Stimulated activated memory B cell treated with anti-CD40 and anti-IgM and Interleukin-4, amounts not matched to agents 10 μg/mL and 1 μg/mL and 100 μg/mL, for 72 hours (primary cell): ENCODE data around the gene SLCO1B3.

Source experiments
- ATAC-seq: fragments of 150-1000 bp; cut with Tn5 transposase; 2 replicates; pipeline ENCODE4 v1.10.0; 2021
- H3K27ac Mint-ChIP-seq: one replicate; pipeline ENCODE4 v1.8.0; 2022; ENCODE audit warnings: mild to moderate bottlenecking, mixed read lengths
- H3K27me3 Mint-ChIP-seq: one replicate; pipeline ENCODE4 v1.8.0; 2022; ENCODE audit warnings: mixed read lengths
- H3K36me3 Mint-ChIP-seq: one replicate; pipeline ENCODE4 v1.8.0; 2022; ENCODE audit warnings: mixed read lengths
- H3K4me1 Mint-ChIP-seq: one replicate; pipeline ENCODE4 v1.8.0; 2022; ENCODE audit warnings: mixed read lengths
- H3K4me3 Mint-ChIP-seq: one replicate; pipeline ENCODE4 v1.8.0; 2022; ENCODE audit warnings: mild to moderate bottlenecking, moderate library complexity, mixed read lengths
- H3K9me3 Mint-ChIP-seq: one replicate; pipeline ENCODE4 v1.8.0; 2022; ENCODE audit warnings: mixed read lengths

Gene SLCO1B3

DNA sequence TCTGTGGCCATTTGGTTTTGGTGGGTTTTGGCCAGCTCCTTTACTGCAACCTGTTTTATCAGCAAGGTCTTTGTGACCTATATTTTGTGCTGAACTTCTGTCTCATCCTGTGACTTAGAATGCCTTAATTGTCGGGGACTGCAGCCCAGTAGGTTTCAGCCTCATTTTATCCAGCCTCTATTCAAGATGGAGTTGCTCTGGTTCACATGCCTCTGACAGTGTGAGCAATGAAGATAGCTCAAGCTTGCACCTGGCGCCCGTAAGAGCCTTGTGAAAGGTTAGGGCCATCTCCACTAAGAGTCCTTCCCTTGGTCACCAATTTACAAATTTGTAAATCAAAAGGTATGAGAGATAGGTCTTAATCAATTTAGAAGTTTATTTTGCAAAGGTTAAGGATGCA lies 19.4 kb downstream of the SLCO1B3 start:
- no peaks in the 10 kb centered on the region for H3K36me3 Mint-ChIP-seq
- no peaks in the 10 kb centered on the region for H3K27me3 Mint-ChIP-seq
- no peak for ATAC-seq
- no peak overlapping the region for H3K27ac Mint-ChIP-seq
- H3K4me3 Mint-ChIP-seq = no peak overlapping the region
- H3K9me3 Mint-ChIP-seq = no peaks in the 10 kb centered on the region
- H3K4me1 Mint-ChIP-seq = no peaks in the 10 kb centered on the region

DNA sequence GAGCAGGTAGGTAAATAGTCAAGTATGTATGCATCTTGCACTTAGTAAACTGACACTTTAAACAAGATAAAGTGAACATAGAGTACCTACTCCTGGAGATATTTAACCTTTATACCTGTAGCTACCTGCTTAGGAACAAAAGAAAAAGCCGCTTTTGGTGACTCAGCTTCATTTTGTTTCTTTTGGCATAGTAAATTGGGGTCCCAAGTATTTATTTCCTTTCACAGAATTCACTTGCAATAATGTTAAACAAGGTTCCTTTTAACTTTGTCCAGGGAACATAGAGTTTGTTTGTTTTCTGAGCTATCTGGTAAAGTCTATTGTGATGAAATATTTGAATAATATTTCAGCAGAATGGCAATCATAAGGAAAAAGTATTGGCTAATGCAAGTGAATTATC lies 20.0 kb downstream of the SLCO1B3 start:
- no peaks in the 10 kb centered on the region for H3K9me3 Mint-ChIP-seq
- no peak overlapping the region for H3K27ac Mint-ChIP-seq
- no peak for ATAC-seq
- no peak overlapping the region for H3K4me3 Mint-ChIP-seq
- no peaks in the 10 kb centered on the region for H3K27me3 Mint-ChIP-seq
- H3K4me1 Mint-ChIP-seq = no peaks in the 10 kb centered on the region
- no peaks in the 10 kb centered on the region for H3K36me3 Mint-ChIP-seq

DNA sequence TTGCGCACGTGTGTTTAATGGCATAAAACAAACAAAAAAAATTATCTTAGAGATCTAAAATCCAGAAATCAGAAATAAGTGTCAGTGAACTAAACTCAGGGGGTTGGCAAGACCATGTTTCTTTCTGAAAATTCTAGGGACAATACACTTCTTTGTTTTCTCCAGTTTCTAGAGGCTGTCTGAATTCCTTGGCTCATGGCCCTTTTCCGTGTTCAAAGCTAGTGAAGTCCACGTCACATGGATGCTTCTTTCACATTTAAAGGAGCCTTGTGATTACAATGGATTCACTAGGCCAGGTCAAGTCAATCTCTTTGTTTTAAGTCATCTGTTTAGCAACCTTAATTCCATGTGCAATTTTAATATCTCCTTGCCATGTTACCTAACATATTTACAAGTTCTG lies 22.4 kb downstream of the SLCO1B3 start:
- H3K9me3 Mint-ChIP-seq = no peaks in the 10 kb centered on the region
- no peaks in the 10 kb centered on the region for H3K36me3 Mint-ChIP-seq
- H3K4me3 Mint-ChIP-seq = no peak overlapping the region
- H3K4me1 Mint-ChIP-seq = no peaks in the 10 kb centered on the region
- H3K27ac Mint-ChIP-seq = no peak overlapping the region
- H3K27me3 Mint-ChIP-seq = no peaks in the 10 kb centered on the region
- no peak for ATAC-seq

- H3K36me3 Mint-ChIP-seq = no peaks in the 10 kb centered on the region
- H3K27ac Mint-ChIP-seq = no peak overlapping the region
- no peaks in the 10 kb centered on the region for H3K4me1 Mint-ChIP-seq
- ATAC-seq = no peak
- no peaks in the 10 kb centered on the region for H3K27me3 Mint-ChIP-seq
- H3K4me3 Mint-ChIP-seq = no peak overlapping the region
- peaks cover 6% of the 10 kb centered on the region for H3K9me3 Mint-ChIP-seq
Observed at GRCh38 chr12:20852649-20853048, 42.1 kb downstream of the SLCO1B3 start.

DNA sequence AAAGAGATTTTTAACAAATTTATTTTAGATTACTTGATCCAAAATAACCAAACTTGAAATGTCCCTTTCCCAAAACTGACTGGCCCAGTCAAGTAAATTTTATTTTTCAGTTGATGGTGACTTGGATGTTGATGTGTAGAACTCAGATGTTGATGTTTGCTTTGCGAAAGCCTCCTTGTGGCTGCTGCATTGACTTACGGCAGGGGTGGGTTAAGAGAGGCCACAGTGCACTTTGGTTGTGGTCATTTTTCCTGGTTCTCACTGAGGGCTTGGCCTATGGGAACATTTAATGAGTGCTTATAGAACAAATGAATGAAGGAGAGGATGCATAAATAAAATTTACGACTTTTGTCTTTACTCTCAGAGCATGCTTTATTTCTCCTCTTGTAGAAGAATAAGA lies 52.6 kb downstream of the SLCO1B3 start:
- Mint-ChIP-seq H3K4me3 (no peak overlapping the region), H3K36me3 (no peaks in the 10 kb centered on the region), H3K27ac (no peak overlapping the region), H3K9me3 (peaks cover 2% of the 10 kb centered on the region), H3K27me3 (no peaks in the 10 kb centered on the region), H3K4me1 (no peaks in the 10 kb centered on the region)
- ATAC-seq = no peak

DNA sequence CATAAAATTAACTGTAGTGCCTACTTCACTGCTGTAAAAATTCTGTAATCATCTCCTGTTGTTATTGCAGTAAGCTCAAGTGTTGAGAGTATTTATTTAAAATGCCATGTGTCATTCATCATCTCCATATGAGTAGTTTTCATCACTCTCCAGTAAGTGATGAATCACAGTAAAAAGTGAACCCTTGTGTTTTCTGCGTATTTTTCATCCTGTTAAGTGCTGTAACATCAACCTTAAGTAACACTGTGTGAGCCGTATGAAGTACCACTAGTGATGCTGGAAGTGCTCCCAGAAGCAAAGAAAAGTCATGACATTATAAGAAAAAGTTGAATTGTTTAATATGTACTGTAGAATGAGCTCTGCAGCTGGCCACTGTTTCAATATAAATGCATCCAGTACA lies 55.4 kb downstream of the SLCO1B3 start:
- no peaks in the 10 kb centered on the region for H3K27me3 Mint-ChIP-seq
- ATAC-seq = no peak
- H3K4me1 Mint-ChIP-seq = no peaks in the 10 kb centered on the region
- H3K36me3 Mint-ChIP-seq = no peaks in the 10 kb centered on the region
- no peak overlapping the region for H3K27ac Mint-ChIP-seq
- H3K4me3 Mint-ChIP-seq = no peak overlapping the region
- H3K9me3 Mint-ChIP-seq = peaks cover 2% of the 10 kb centered on the region

GRCh38 chr12:20868277-20868676 lies 57.8 kb downstream of the SLCO1B3 start:
- no peak overlapping the region for H3K27ac Mint-ChIP-seq
- H3K36me3 Mint-ChIP-seq = no peaks in the 10 kb centered on the region
- no peak overlapping the region for H3K4me3 Mint-ChIP-seq
- no peak for ATAC-seq
- no peaks in the 10 kb centered on the region for H3K4me1 Mint-ChIP-seq
- H3K9me3 Mint-ChIP-seq = peaks cover 2% of the 10 kb centered on the region
- no peaks in the 10 kb centered on the region for H3K27me3 Mint-ChIP-seq

GRCh38 chr12:20883288-20883687 lies 72.8 kb downstream of the SLCO1B3 start:
- no peak for ATAC-seq
- Mint-ChIP-seq H3K36me3 (no peaks in the 10 kb centered on the region), H3K27me3 (no peaks in the 10 kb centered on the region)

DNA sequence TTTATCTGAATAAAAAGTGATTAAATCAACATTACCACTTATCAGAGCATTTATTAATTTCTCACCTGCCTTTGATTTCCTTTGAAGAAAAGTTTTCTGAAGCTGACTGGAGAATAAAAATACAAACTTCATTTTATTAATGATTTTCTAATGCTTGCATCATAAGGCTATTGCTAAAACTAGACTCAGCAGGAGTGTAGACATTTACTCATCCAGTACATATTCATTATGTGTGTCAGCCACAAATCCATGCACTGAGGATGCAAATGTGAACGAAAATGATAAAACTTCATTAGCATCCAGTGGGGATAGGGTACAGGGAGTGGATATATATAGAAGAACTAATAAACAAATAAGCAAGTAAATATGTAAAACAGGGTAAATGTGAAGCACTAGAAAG lies 74.6 kb downstream of the SLCO1B3 start:
- no peak for ATAC-seq
- Mint-ChIP-seq H3K4me3 (no peak overlapping the region), H3K27ac (no peak overlapping the region), H3K36me3 (no peaks in the 10 kb centered on the region), H3K9me3 (peaks cover 8% of the 10 kb centered on the region), H3K27me3 (no peaks in the 10 kb centered on the region), H3K4me1 (no peaks in the 10 kb centered on the region)

More at GRCh38 chr12:20883288-20883687, 72.8 kb downstream of the SLCO1B3 start:
- no peaks in the 10 kb centered on the region for H3K4me1 Mint-ChIP-seq
- no peak overlapping the region for H3K4me3 Mint-ChIP-seq
- peaks cover 3% of the 10 kb centered on the region for H3K9me3 Mint-ChIP-seq
- H3K27ac Mint-ChIP-seq = no peak overlapping the region

DNA sequence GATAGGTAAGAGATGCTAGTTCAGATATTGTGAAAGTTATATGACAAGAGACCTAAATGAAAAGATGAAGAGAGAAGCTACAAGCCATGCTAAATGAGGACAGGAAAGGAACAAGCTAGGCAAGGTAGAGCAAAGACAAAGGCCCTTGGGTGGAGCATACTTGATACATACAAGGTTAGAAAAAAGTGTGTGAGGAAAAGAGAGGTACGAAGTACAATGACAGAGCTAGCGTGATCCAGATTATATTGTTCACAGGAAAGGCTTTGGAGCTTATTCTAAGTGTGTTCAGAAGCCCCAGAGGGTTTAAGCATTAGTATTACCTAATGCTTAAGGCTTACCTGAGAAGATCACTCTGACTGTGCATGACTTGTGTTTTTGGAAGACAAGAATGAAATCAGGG lies 75.0 kb downstream of the SLCO1B3 start:
- no peaks in the 10 kb centered on the region for H3K4me1 Mint-ChIP-seq
- no peak overlapping the region for H3K4me3 Mint-ChIP-seq
- no peak for ATAC-seq
- no peaks in the 10 kb centered on the region for H3K36me3 Mint-ChIP-seq
- peaks cover 8% of the 10 kb centered on the region for H3K9me3 Mint-ChIP-seq
- no peak overlapping the region for H3K27ac Mint-ChIP-seq
- H3K27me3 Mint-ChIP-seq = no peaks in the 10 kb centered on the region

DNA sequence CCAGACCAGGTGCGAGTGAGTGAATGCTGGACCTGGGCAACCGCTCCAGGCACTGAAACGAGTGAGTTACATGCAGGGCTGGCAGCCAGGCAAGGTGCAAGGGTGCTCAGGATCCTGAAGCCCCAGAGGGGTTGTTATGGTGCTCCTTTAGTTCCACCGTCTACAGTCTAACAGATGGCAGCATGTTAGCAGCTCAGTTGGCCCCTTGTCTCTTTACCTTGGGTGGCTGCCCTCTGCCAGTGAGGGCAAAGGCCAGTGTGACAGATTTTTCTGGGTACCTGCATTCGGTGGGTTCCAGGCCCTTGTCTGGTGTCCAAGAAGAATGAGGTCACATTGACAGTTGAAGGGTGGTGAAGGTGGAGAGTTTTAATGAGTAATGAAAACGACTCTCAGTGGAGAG lies 106.8 kb downstream of the SLCO1B3 start:
- Mint-ChIP-seq H3K9me3 (peaks cover 7% of the 10 kb centered on the region), H3K4me3 (no peak overlapping the region), H3K4me1 (no peaks in the 10 kb centered on the region), H3K27ac (no peak overlapping the region), H3K36me3 (no peaks in the 10 kb centered on the region), H3K27me3 (no peaks in the 10 kb centered on the region)
- ATAC-seq = no peak

DNA sequence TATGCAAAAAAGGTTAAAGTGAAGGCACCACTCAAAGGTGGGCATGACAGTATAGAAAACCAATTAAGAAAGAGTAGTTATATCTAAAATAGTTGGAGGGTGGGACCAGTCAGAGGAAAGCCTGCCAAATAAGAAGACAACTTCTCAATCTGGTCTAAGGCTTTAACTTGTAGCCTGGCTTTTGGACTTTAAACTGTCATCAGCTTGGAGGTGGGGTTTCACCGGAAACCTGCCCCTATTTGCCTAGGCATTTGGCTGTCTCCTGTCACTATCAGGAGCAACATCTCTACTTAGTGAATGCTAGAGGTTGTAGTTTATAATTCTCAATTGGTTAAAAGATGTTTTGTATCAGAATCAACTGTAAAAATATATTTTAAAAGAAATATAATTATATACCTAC lies 107.3 kb downstream of the SLCO1B3 start:
- Mint-ChIP-seq H3K27ac (no peak overlapping the region), H3K27me3 (no peaks in the 10 kb centered on the region), H3K4me1 (no peaks in the 10 kb centered on the region), H3K9me3 (peaks cover 7% of the 10 kb centered on the region), H3K36me3 (no peaks in the 10 kb centered on the region), H3K4me3 (no peak overlapping the region)
- no peak for ATAC-seq

DNA sequence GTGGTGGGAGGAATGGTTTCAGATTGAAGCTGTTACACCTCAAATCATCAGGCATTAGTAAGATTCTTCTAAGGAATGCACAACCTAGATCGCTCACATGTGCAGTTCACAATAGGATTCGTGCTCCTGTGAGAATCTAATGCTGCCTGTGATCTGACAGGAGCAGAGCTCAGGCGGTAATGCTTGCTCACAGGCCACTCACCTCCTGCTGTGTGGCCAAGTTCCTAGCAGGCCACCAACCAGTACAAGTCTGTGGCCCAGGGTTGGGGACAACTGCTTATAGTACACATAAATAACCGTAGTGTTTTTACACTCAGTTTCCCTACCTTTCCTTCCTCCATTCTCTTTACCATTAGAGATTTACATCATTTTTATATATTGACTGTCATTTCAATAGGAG lies 121.4 kb downstream of the SLCO1B3 start:
- no peak overlapping the region for H3K4me3 Mint-ChIP-seq
- no peak for ATAC-seq
- H3K9me3 Mint-ChIP-seq = peaks cover 2% of the 10 kb centered on the region
- H3K27ac Mint-ChIP-seq = no peak overlapping the region
- H3K36me3 Mint-ChIP-seq = no peaks in the 10 kb centered on the region
- no peaks in the 10 kb centered on the region for H3K4me1 Mint-ChIP-seq
- H3K27me3 Mint-ChIP-seq = no peaks in the 10 kb centered on the region

DNA sequence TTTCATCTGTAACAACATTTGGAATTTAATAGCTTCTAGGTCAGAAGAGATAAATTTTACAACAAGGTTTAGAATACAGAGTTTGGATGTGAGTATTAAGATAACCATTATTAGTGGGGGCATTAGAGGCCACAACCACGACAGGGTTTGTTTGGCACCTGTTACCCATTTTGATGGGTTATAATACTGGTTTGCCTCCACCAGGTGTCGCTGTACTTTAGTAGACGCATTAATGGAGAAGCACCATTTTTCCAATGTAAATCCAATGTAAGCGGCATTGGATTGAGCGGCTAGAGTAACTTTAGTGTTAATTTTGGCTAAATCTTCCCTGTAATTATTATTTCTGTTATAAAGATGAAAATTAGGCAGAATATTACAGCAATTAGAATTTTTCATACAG lies 136.2 kb downstream of the SLCO1B3 start:
- Mint-ChIP-seq H3K4me1 (no peaks in the 10 kb centered on the region), H3K27me3 (no peaks in the 10 kb centered on the region), H3K9me3 (peaks cover 5% of the 10 kb centered on the region), H3K27ac (no peak overlapping the region), H3K4me3 (no peak overlapping the region), H3K36me3 (no peaks in the 10 kb centered on the region)
- ATAC-seq = no peak

GRCh38 chr12:20950248-20950647 lies 139.7 kb downstream of the SLCO1B3 start:
- no peaks in the 10 kb centered on the region for H3K4me1 Mint-ChIP-seq
- no peaks in the 10 kb centered on the region for H3K9me3 Mint-ChIP-seq
- ATAC-seq = no peak
- no peak overlapping the region for H3K27ac Mint-ChIP-seq
- no peak overlapping the region for H3K4me3 Mint-ChIP-seq
- no peaks in the 10 kb centered on the region for H3K36me3 Mint-ChIP-seq
- no peaks in the 10 kb centered on the region for H3K27me3 Mint-ChIP-seq

DNA sequence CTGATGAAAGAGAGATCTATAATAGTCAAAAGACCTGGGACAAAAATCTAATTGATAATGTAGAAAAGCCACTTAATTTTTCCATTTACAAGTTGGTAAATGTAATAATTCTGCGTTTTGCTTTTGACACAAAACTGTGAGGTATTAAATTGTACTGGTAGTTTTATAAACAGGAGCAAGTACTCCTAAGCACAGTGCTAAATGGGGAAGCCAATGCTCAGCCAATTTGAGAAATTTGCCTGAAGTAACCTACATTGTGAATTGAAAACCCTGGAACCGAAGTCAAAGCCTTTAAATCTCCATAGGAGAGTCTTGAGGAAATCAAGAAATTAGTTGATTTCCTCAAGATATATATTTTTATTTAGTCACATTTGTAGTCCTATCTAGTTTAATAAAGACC lies 152.8 kb downstream of the SLCO1B3 start:
- Mint-ChIP-seq H3K27me3 (no peaks in the 10 kb centered on the region), H3K27ac (no peak overlapping the region), H3K4me1 (no peaks in the 10 kb centered on the region), H3K4me3 (no peak overlapping the region), H3K9me3 (peaks cover 3% of the 10 kb centered on the region), H3K36me3 (no peaks in the 10 kb centered on the region)
- no peak for ATAC-seq

GRCh38 chr12:20963762-20964161 lies 153.3 kb downstream of the SLCO1B3 start:
- Mint-ChIP-seq H3K36me3 (no peaks in the 10 kb centered on the region), H3K27me3 (no peaks in the 10 kb centered on the region), H3K4me1 (no peaks in the 10 kb centered on the region), H3K9me3 (peaks cover 3% of the 10 kb centered on the region), H3K27ac (no peak overlapping the region), H3K4me3 (no peak overlapping the region)
- ATAC-seq = no peak
